ENCODE results near the gene SPEF1. TPM values are rescaled to one million over a fixed set of nuclear protein-coding genes. Genes with fewer than 3 reads are reported as not detected.

Gene SPEF1
- total RNA-seq, 2 experiments from 2014 or later: not detected

DNA sequence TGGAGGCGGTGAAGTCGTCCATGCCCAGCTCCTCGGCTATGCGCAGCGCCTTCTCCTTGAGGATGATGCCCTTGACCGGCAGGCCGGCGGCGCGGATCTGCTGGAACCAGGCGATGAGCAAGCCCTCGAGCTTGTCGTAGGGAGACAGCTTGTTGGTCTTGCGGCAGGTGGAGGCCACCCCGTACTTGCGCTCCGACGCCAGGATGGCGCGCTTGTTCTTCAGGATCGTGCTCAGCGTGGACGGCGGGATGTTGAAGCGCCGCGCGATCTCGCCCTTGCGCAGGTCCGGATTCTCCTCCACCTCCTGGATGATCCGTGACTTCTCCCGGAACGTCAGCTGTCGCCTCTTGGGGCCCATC is 4.9 kb upstream of the SPEF1 start:
- POLR2A ChIA-PET: interaction anchor here (1.1 to 8.5 kb wide), 9 partner anchors 8 to 71 kb away, joined by 3 to 89 read pairs (median 16); partner anchors contain the start of genes ADISSP, AP5S1 and CDC25B
- ATAC-seq (ENCODE audit: poor library complexity): peak; percentile 41

DNA sequence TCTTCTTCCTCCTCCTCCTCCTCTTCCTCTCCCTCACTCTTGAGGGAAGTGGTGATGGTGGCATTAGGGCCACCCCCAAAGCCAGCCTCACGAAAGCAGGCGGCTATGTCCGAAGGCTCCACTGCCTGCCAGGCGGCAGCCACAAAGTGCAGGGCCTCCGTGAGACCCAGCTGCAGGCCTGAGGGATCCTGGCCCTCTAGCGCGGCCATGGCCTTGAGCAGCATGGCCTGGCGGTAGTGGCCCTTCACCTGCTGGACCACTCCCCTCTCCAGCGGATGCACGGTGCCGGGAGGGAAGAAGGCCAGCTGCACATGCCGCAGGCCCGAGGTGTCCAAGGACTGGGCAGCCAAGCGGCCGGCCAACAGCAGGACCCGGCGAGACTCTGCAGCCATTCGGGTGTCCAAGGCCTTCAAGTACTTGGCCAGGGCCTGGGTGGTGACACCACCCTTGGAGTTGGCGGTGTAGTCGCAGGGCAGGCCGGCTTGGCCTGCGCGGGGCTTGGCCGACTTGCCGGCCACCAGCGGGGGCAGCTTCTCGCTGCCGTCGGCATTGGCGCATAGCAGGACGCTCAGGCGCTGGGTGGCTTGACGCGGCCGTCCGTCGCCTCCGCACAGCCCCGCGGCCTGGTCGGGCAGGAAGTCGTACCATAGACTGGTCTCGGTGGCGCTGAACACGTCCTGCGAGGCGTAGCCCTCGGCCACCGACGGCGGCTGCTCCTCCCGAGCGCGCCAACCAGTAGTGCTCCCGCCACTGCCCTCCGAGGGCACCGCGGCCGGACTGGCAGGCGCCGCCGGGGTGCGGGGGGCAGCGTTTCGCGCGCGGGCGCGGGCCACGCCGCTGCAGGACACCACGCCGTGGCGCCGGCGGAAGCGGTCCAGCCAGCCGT is 4.2 kb upstream of the SPEF1 start:
- H3K27ac ChIP-seq (ENCODE audit: low read depth in 1 of 2, low read length in 2 of 2): peak overlapping the region in 1 of 2 donors; percentile 70
- Mint-ChIP-seq H3K27ac (peak overlapping the region; percentile 50), H3K4me3 (no peak overlapping the region), H3K36me3 (ENCODE audit: low read depth) (no peaks in the 10 kb centered on the region), H3K4me1 (ENCODE audit: low read depth) (peaks cover 51% of the 10 kb centered on the region), H3K27me3 (no peaks in the 10 kb centered on the region), H3K9me3 (no peaks in the 10 kb centered on the region)
- no peaks in the 10 kb centered on the region for H3K27me3 ChIP-seq (ENCODE audit: control insufficient read depth in 1 of 2, insufficient read depth in 2 of 2, low read length in 2 of 2)
- peak overlapping the region; percentile 63 for H3K4me3 ChIP-seq (ENCODE audit: low read length)
- peaks cover 40% of the 10 kb centered on the region for H3K4me1 ChIP-seq (ENCODE audit: insufficient read depth, low read length)
- ChIA-PET POLR2A (interaction anchor here (0.8 to 8.5 kb wide), 9 partner anchors 7 to 70 kb away, joined by 3 to 89 read pairs (median 16); partner anchors contain the start of genes ADISSP, AP5S1 and CDC25B), CTCF (interaction anchor here (1.6 to 4.3 kb wide), 5 partner anchors 10 to 69 kb away, joined by 4 to 59 read pairs (median 20); partner anchors contain the start of genes AP5S1 and CDC25B)
- intact Hi-C loops (cut with DNase I, micrococcal nuclease): loop anchor here in 1 of 2 experiments (1.0 to 2.0 kb wide), 3 partner anchors 35 to 70 kb away; partner anchors contain the start of genes AP5S1 and MAVS
- H3K9me3 ChIP-seq (ENCODE audit: control insufficient read depth in 1 of 2, insufficient read depth in 1 of 2, low read length in 2 of 2): peaks cover 0 to 3% of the 10 kb centered on the region in 2 experiments
- TF ChIP-seq, protein P1, sequence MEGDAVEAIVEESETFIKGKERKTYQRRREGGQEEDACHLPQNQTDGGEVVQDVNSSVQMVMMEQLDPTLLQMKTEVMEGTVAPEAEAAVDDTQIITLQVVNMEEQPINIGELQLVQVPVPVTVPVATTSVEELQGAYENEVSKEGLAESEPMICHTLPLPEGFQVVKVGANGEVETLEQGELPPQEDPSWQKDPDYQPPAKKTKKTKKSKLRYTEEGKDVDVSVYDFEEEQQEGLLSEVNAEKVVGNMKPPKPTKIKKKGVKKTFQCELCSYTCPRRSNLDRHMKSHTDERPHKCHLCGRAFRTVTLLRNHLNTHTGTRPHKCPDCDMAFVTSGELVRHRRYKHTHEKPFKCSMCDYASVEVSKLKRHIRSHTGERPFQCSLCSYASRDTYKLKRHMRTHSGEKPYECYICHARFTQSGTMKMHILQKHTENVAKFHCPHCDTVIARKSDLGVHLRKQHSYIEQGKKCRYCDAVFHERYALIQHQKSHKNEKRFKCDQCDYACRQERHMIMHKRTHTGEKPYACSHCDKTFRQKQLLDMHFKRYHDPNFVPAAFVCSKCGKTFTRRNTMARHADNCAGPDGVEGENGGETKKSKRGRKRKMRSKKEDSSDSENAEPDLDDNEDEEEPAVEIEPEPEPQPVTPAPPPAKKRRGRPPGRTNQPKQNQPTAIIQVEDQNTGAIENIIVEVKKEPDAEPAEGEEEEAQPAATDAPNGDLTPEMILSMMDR (IDR thresholded peaks at IDR 0.05): no peak
- no peak for ATAC-seq (ENCODE audit: poor library complexity)
- peak in 1 of 14 experiments; percentile 51 for DNase-seq
- H3K36me3 ChIP-seq (ENCODE audit: insufficient read depth, low read length): no peaks in the 10 kb centered on the region

More for the DNA sequence above, 4.9 kb upstream of the SPEF1 start:
- CTCF ChIA-PET: interaction anchor here (0.6 to 4.3 kb wide), 12 partner anchors 8 to 299 kb away, joined by 3 to 59 read pairs (median 5); partner anchors contain the start of genes ADISSP, AP5S1 and CDC25B
- Histone ChIP-seq H3K36me3 (ENCODE audit: insufficient read depth, low read length) (no peaks in the 10 kb centered on the region), H3K4me1 (ENCODE audit: insufficient read depth, low read length) (peaks cover 37% of the 10 kb centered on the region), H3K27me3 (ENCODE audit: control insufficient read depth in 1 of 2, insufficient read depth in 2 of 2, low read length in 2 of 2) (no peaks in the 10 kb centered on the region), H3K4me3 (ENCODE audit: low read length) (peak overlapping the region; percentile 63), H3K9me3 (ENCODE audit: control insufficient read depth in 1 of 2, insufficient read depth in 1 of 2, low read length in 2 of 2) (peaks cover 0 to 3% of the 10 kb centered on the region in 2 experiments), H3K27ac (ENCODE audit: low read depth in 1 of 2, low read length in 2 of 2) (peak overlapping the region; percentile 66 to 70)
- H3K4me1 Mint-ChIP-seq (ENCODE audit: low read depth): peaks cover 46% of the 10 kb centered on the region
- no peaks in the 10 kb centered on the region for H3K36me3 Mint-ChIP-seq (ENCODE audit: low read depth)
- H3K27me3 Mint-ChIP-seq: no peaks in the 10 kb centered on the region
- H3K27ac Mint-ChIP-seq: peak overlapping the region; percentile 49
- H3K9me3 Mint-ChIP-seq: no peaks in the 10 kb centered on the region
- intact Hi-C loops (cut with DNase I, micrococcal nuclease): loop anchor here in 1 of 2 experiments (1.0 to 2.0 kb wide), 3 partner anchors 34 to 69 kb away; partner anchors contain the start of genes AP5S1 and MAVS
- TF ChIP-seq, protein P1 (IDR thresholded peaks at IDR 0.05): no peak
- H3K4me3 Mint-ChIP-seq: peak overlapping the region; percentile 85
- peak in 9 of 14 experiments; percentile 29 to 77 (median 42) for DNase-seq

DNA sequence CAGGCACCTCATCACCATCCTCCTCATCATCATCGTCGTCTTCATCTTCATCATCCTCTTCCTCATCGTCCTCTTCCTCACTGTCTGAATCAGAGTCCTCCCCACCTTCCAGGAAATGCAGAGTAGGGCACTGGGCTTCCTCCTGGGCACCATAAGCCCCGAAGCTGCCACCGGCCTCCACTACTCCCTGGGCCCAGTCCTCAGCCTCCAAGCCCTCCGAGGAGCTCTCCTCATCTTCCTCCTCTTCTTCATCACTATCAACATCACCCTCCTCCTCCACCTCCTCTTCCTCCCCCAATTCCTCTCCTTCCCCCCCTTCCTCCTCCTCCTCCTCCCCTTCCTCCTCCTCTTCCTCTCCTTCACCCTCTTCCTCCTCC is 3.6 kb upstream of the SPEF1 start:
- Mint-ChIP-seq H3K4me1 (ENCODE audit: low read depth) (peaks cover 53% of the 10 kb centered on the region), H3K4me3 (peak overlapping the region; percentile 69), H3K27me3 (no peaks in the 10 kb centered on the region), H3K9me3 (no peaks in the 10 kb centered on the region), H3K27ac (peak overlapping the region; percentile 50), H3K36me3 (ENCODE audit: low read depth) (no peaks in the 10 kb centered on the region)
- no peak overlapping the region for H3K27ac ChIP-seq (ENCODE audit: low read depth in 1 of 2, low read length in 2 of 2)
- ChIA-PET CTCF (interaction anchor here (1.4 to 3.8 kb wide), 2 partner anchors 32 to 70 kb away, joined by 3 to 31 read pairs; no protein-coding TSS in a partner anchor), POLR2A (interaction anchor here (0.8 to 8.5 kb wide), 3 partner anchors 16 to 35 kb away, joined by 3 to 89 read pairs (median 75); partner anchors contain the start of gene AP5S1)
- DNase-seq (peak in 1 of 14 experiments; percentile 34), ATAC-seq (ENCODE audit: poor library complexity) (no peak)
- TF ChIP-seq, protein P1 (IDR thresholded peaks at IDR 0.05): no peak
- H3K9me3 ChIP-seq (ENCODE audit: control insufficient read depth in 1 of 2, insufficient read depth in 1 of 2, low read length in 2 of 2): peaks cover 0 to 3% of the 10 kb centered on the region in 2 experiments
- H3K4me3 ChIP-seq (ENCODE audit: low read length): no peak overlapping the region
- H3K4me1 ChIP-seq (ENCODE audit: insufficient read depth, low read length): peaks cover 40% of the 10 kb centered on the region
- intact Hi-C loops (cut with DNase I, micrococcal nuclease): no loop called here
- H3K27me3 ChIP-seq (ENCODE audit: control insufficient read depth in 1 of 2, insufficient read depth in 2 of 2, low read length in 2 of 2): no peaks in the 10 kb centered on the region
- H3K36me3 ChIP-seq (ENCODE audit: insufficient read depth, low read length): no peaks in the 10 kb centered on the region
